Calu3 (cell line): ENCODE data around the gene TMEM263. TPM values are rescaled to one million over a fixed set of nuclear protein-coding genes. Genes with fewer than 3 reads are reported as not detected.

Experiments
- BruUV-seq: library from RNA; stranded (reverse); fragments of 400-500 nt; replicated peaks from 2 replicates; lab custom pipeline; 2021; lab: Mats Ljungman, UMichigan
- CTCF ChIA-PET: fragments of 300-600 bp; sonication (Branson Sonifier 250); formaldehyde crosslinking; loops from one replicate; lab custom pipeline; 2022; ENCODE audit warnings: antibody characterized with exemption; lab: Charles Lee
- DNase-seq: peaks from one replicate; pipeline ENCODE4 v3.0.0; 2022
- H3K27ac Mint-ChIP-seq: one replicate; pipeline ENCODE4 v1.8.0; 2022; ENCODE audit warnings: mixed read lengths; ENCODE audit not compliant: unreplicated experiment
- H3K27me3 Mint-ChIP-seq: one replicate; pipeline ENCODE4 v1.8.0; 2022; ENCODE audit warnings: mixed read lengths; ENCODE audit not compliant: unreplicated experiment
- H3K36me3 Mint-ChIP-seq: one replicate; pipeline ENCODE4 v1.8.0; 2022; ENCODE audit warnings: mild to moderate bottlenecking, moderate library complexity, mixed read lengths; ENCODE audit not compliant: insufficient read depth, unreplicated experiment
- H3K4me1 Mint-ChIP-seq: one replicate; pipeline ENCODE4 v1.8.0; 2022; ENCODE audit warnings: mild to moderate bottlenecking, low read depth, mixed read lengths; ENCODE audit not compliant: unreplicated experiment
- H3K4me3 Mint-ChIP-seq: one replicate; pipeline ENCODE4 v1.8.0; 2022; ENCODE audit warnings: mild to moderate bottlenecking, low read depth, moderate library complexity, mixed read lengths; ENCODE audit not compliant: unreplicated experiment
- H3K9me3 Mint-ChIP-seq: one replicate; pipeline ENCODE4 v1.8.0; 2022; ENCODE audit warnings: low read depth, mixed read lengths; ENCODE audit not compliant: unreplicated experiment
- intact Hi-C: fragments of 100-400 bp; cut with micrococcal nuclease; formaldehyde crosslinking; loops from one replicate; pipeline ENCODE4 v1.10.0; 2022; ENCODE audit not compliant: unreplicated experiment
- total RNA-seq: library from RNA; stranded (reverse); gene quantifications from 2 replicates; pipeline ENCODE4 v1.2.3, GENCODE V29; 2022
- TF ChIP-seq, protein P1 (sequence below): fragments of 200-600 bp; IDR thresholded peaks from one replicate; pipeline ENCODE4 v1.8.0; 2022; ENCODE audit warnings: antibody characterized with exemption; ENCODE audit not compliant: unreplicated experiment

Gene TMEM263
- total RNA-seq, 1 experiment from 2014 or later: 46.3 TPM

DNA sequence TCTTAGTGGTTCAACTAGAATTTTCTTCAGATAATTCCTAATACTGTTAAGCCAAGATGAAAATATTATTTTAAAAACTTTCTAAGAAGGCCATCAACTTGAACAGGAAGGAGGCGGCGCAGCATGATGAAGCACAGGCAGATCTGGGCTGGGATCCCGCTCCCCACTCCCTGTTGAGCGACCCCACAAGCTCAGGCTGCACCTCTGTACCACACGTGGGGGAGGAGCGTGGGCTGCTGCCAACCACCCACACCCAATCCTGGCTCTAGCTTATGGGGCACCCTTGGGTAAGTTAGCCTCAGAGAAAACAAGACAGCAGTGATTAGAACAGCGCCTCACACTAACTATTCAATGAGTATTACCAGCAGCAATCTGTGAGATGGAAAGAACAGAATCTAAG lies 25.2 kb downstream of the TMEM263 start:
- Mint-ChIP-seq H3K27ac (no peak overlapping the region), H3K4me3 (no peak overlapping the region), H3K9me3 (peaks cover 3% of the 10 kb centered on the region), H3K36me3 (peaks cover 30% of the 10 kb centered on the region), H3K4me1 (peaks cover 7% of the 10 kb centered on the region), H3K27me3 (no peaks in the 10 kb centered on the region)
- BruUV-seq: no TSS peak
- CTCF ChIA-PET: no interaction called here
- TF ChIP-seq, protein P1, sequence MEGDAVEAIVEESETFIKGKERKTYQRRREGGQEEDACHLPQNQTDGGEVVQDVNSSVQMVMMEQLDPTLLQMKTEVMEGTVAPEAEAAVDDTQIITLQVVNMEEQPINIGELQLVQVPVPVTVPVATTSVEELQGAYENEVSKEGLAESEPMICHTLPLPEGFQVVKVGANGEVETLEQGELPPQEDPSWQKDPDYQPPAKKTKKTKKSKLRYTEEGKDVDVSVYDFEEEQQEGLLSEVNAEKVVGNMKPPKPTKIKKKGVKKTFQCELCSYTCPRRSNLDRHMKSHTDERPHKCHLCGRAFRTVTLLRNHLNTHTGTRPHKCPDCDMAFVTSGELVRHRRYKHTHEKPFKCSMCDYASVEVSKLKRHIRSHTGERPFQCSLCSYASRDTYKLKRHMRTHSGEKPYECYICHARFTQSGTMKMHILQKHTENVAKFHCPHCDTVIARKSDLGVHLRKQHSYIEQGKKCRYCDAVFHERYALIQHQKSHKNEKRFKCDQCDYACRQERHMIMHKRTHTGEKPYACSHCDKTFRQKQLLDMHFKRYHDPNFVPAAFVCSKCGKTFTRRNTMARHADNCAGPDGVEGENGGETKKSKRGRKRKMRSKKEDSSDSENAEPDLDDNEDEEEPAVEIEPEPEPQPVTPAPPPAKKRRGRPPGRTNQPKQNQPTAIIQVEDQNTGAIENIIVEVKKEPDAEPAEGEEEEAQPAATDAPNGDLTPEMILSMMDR: no peak
- intact Hi-C loops: no loop called here
- no peak for DNase-seq

DNA sequence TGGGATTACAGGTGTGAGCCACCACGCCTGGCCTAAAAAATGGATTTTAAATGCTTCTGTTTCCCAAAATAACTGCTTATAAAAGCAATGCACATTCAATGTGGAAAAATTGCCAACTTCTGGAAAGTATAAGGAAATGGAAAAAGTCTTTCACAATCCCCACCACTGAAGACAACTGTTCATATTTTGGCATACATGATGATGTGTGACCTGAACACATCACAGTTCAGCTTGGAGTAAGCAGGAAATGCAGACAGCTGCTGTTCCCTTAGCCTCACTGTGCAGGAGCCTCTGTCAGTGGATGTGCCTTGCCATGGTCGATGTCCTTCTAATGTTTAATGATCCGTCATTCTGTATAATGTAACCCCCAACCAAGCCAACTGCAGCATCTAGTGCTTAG lies 26.1 kb downstream of the TMEM263 start:
- H3K4me1 Mint-ChIP-seq: no peaks in the 10 kb centered on the region

DNA sequence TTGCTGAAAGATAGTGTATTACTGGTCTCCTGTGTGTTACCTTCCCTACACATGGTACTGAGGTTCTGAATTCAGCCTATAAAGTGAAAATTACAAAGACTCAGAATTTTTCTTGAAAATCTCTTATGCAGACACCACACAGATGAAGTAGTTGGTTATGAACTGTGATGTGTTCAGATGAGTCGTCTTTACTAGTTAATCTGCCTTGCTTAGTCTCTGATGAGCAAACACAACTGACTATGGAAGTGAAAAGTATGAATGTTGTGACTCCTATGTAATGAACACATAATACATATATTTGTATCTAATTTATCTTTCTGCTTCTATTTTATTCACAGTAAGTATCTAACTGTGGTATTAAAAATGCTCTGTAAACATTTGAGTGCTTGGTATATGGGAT lies 26.5 kb downstream of the TMEM263 start:
- CTCF ChIA-PET: no interaction called here
- TF ChIP-seq, protein P1: no peak
- Mint-ChIP-seq H3K9me3 (peaks cover 3% of the 10 kb centered on the region), H3K27ac (no peak overlapping the region), H3K4me1 (peaks cover under 1% of the 10 kb centered on the region), H3K27me3 (no peaks in the 10 kb centered on the region), H3K36me3 (peaks cover 40% of the 10 kb centered on the region), H3K4me3 (no peak overlapping the region)
- DNase-seq: no peak
- BruUV-seq: no TSS peak
- intact Hi-C loops: no loop called here

More for the DNA sequence above, 26.1 kb downstream of the TMEM263 start:
- BruUV-seq: no TSS peak
- Mint-ChIP-seq H3K27me3 (no peaks in the 10 kb centered on the region), H3K9me3 (peaks cover 3% of the 10 kb centered on the region), H3K36me3 (peaks cover 35% of the 10 kb centered on the region), H3K27ac (no peak overlapping the region), H3K4me3 (no peak overlapping the region)
- CTCF ChIA-PET: no interaction called here
- intact Hi-C loops: no loop called here
- TF ChIP-seq, protein P1: no peak
- no peak for DNase-seq

DNA sequence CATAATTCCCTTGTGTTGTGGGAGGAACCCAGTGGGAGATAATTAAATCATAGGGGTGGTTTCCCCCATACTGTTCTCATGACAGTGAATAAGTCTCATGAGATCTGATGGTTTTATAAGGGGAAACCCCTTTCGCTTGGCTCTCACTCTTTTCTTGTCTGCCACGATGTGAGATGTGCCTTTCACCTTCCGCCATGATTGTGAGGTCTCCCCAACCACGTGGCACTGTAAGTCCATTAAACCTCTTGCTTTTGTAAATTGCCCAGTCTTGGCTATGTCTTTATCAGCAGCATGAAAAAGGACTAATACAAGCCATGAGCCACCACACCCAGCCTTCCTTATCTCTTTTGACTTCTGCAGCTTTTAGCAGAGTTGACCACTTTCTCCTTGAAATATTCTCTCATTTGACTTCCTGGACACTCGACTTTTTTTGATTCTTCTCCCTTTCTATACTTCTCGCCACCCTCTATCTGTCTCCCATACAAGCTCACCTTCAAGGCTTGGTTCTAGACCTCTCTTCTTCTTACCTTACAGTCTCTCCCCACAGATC lies 29.0 kb downstream of the TMEM263 start:
- H3K27ac Mint-ChIP-seq: no peak overlapping the region
- no peaks in the 10 kb centered on the region for H3K27me3 Mint-ChIP-seq

More for the DNA sequence above, 29.0 kb downstream of the TMEM263 start:
- DNase-seq: no peak
- CTCF ChIA-PET: interaction anchor here (0.7 kb wide), 1 partner anchor 340 kb away, joined by 3 read pairs; no protein-coding TSS in a partner anchor
- TF ChIP-seq, protein P1: no peak
- peaks cover 8% of the 10 kb centered on the region for H3K4me1 Mint-ChIP-seq
- H3K9me3 Mint-ChIP-seq: peaks cover 3% of the 10 kb centered on the region
- no TSS peak for BruUV-seq
- H3K4me3 Mint-ChIP-seq: no peak overlapping the region
- H3K36me3 Mint-ChIP-seq: peaks cover 35% of the 10 kb centered on the region
- intact Hi-C loops: no loop called here
